Uterus (tissue), 2 donors: ENCODE measurements around the gene TCTN1.

Experiments
- CTCF ChIP-seq, 4 experiments: fragments of 200-600 bp in 2 of 4; fragments of 450-650 bp in 2 of 4; sonication (generic) in 2 of 4; IDR thresholded peaks; one replicate each; pipeline ENCODE4 v1.5.1; 2016 to 2019; ENCODE audit warnings: antibody characterized with exemption in 4 of 4, mild to moderate bottlenecking in 2 of 4, moderate library complexity in 1 of 4
- POLR2A ChIP-seq, 2 donors: fragments of 450-650 bp; IDR thresholded peaks; one replicate each; pipeline ENCODE4 v1.6.1; 2016; ENCODE audit warnings: antibody characterized with exemption in 2 of 2, mild to moderate bottlenecking in 1 of 2, moderate library complexity in 1 of 2

GRCh38 chr12:110658878-110659277 is 44.9 kb downstream of the TCTN1 start:
- TF ChIP-seq CTCF (IDR thresholded peaks at IDR 0.05) (no peak), POLR2A (IDR thresholded peaks at IDR 0.05) (no peak)
